Fibroblast of lung (primary cell): Measurements from ENCODE around the gene DDX42. TPM values are rescaled to one million over a fixed set of nuclear protein-coding genes. Genes with fewer than 3 reads are reported as not detected.

Source experiments
- DNase-seq, 2 donors: peaks; one replicate each; pipeline versions ENCODE4 v3.0.0 to v3.0.0-alpha.2; 2010; ENCODE audit warnings: low read depth in 2 of 2
- H2AFZ ChIP-seq: 2 replicates; pipeline ENCODE4 v1.5.1; 2012; ENCODE audit warnings: low read length, control low read depth, inconsistent platforms
- H3K27ac ChIP-seq: 2 replicates; pipeline ENCODE4 v1.5.1; 2011; ENCODE audit warnings: low read length, control low read depth; ENCODE audit not compliant: insufficient read depth
- H3K27me3 ChIP-seq: 2 replicates; pipeline ENCODE4 v1.5.1; 2011; ENCODE audit warnings: mild to moderate bottlenecking, low read length; ENCODE audit not compliant: control insufficient read depth, insufficient read depth
- H3K36me3 ChIP-seq: 2 replicates; pipeline ENCODE4 v1.5.1; 2011; ENCODE audit warnings: low read length; ENCODE audit not compliant: control insufficient read depth, insufficient read depth
- H3K4me1 ChIP-seq: 2 replicates; pipeline ENCODE4 v1.5.1; 2011; ENCODE audit warnings: low read length; ENCODE audit not compliant: control insufficient read depth, insufficient read depth; ENCODE audit errors: extremely low read depth
- H3K4me2 ChIP-seq: 2 replicates; pipeline ENCODE4 v1.5.1; 2011; ENCODE audit warnings: low read length, control low read depth; ENCODE audit not compliant: insufficient read depth; ENCODE audit errors: extremely low read depth
- H3K4me3 ChIP-seq, 4 experiments: fragments of 200-600 bp in 1 of 4; sonication (generic) in 1 of 4; replicated peaks in 1 of 4; 2 replicates each; pipeline ENCODE4 v1.5.1; 2011 to 2016; ENCODE audit warnings: low read length in 4 of 4, low read depth in 3 of 4, mild to moderate bottlenecking in 3 of 4, control low read depth in 2 of 4, inconsistent platforms in 1 of 4, mixed read lengths in 1 of 4; ENCODE audit not compliant: insufficient read depth in 1 of 4; ENCODE audit errors: control extremely low read depth in 1 of 4
- H3K79me2 ChIP-seq: 2 replicates; pipeline ENCODE4 v1.5.1; 2012; ENCODE audit warnings: mild to moderate bottlenecking, low read length, inconsistent platforms; ENCODE audit not compliant: control insufficient read depth, insufficient read depth
- H3K9ac ChIP-seq: 2 replicates; pipeline ENCODE4 v1.5.1; 2011; ENCODE audit warnings: mild to moderate bottlenecking, low read length, control low read depth; ENCODE audit not compliant: insufficient read depth
- H3K9me3 ChIP-seq: 2 replicates; pipeline ENCODE4 v1.5.1; 2012; ENCODE audit warnings: low read depth, low read length; ENCODE audit not compliant: control insufficient read depth, insufficient read depth
- H4K20me1 ChIP-seq: 2 replicates; pipeline ENCODE4 v1.5.1; 2011; ENCODE audit warnings: low read length; ENCODE audit not compliant: control insufficient read depth, insufficient read depth; ENCODE audit errors: extremely low read depth
- CTCF ChIP-seq, 2 donors: IDR thresholded peaks in 1 of 2; conservative IDR thresholded peaks in 1 of 2; 1 replicate in 1 of 2; 2 replicates in 1 of 2; pipeline ENCODE4 v1.5.1; 2011 to 2012; ENCODE audit warnings: low read length in 2 of 2, control low read depth in 1 of 2, inconsistent platforms in 1 of 2, low read depth in 1 of 2, mild to moderate bottlenecking in 1 of 2
- EZH2 ChIP-seq: IDR thresholded peaks from 2 replicates; pipeline ENCODE4 v1.5.1; 2012; ENCODE audit warnings: low read length, control low read depth, mild to moderate bottlenecking; ENCODE audit errors: missing control alignments
- polyA plus RNA-seq, 2 donors: library from polyadenylated mRNA; depleted of rRNA in 1 of 2; stranded (reverse) in 1 of 2; unstranded in 1 of 2; fragments of >200 nt; gene quantifications; 2 replicates each; pipeline ENCODE4 v1.2.1, GENCODE V29; 2011 to 2012; ENCODE audit warnings: missing spikeins in 1 of 2
- total RNA-seq: library from RNA; depleted of rRNA; stranded (reverse); fragments of >200 nt; gene quantifications from 2 replicates; pipeline ENCODE4 v1.2.1, GENCODE V29; 2014

The DDX42 gene
- total and polyA plus RNA-seq, 2 donors (not counting 1 experiment from before 2014, with no cell fraction given): 61.8 to 81.5 TPM

DNA sequence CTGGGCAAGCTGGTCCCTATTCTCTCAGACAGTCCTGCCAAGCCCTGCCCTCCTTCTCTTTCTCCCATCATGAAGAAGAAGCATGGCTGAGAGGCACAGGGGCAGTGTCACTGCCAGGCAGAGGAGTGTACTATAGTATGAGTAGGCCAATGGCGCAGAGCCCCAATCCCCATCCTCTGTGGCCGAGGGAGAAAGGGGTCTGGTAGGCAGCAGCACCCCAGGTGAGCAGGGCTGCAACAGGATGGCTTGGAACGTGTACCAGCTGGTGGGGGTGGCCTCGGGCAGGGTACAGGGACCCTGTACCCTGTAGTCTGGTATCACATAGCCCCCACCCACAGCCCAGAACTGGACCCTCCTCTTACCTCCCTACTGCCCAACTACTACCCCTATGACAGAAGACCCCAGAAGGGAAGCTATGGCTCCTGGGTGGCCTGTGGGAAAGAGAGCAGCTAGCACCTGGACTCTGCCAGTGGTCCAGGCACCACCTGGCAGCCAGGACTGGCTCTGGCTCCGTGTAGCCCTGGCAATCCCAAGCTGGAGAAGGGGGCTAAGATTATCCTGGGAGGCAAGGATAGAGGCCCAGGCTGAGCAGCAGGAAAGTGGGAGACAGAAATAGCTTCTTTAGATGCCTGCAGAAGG is 64.1 kb downstream of the DDX42 start:
- Histone ChIP-seq H3K36me3 (peaks cover 18% of the 10 kb centered on the region), H3K27ac (peak overlapping the region; percentile 6), H3K27me3 (no peaks in the 10 kb centered on the region), H3K4me3 (peak overlapping the region in 1 of 4 experiments; percentile 13), H2AFZ (no peak overlapping the region), H3K9ac (no peak overlapping the region), H4K20me1 (no peaks in the 10 kb centered on the region), H3K79me2 (peaks cover 49% of the 10 kb centered on the region), H3K9me3 (no peaks in the 10 kb centered on the region), H3K4me1 (peaks cover 17% of the 10 kb centered on the region), H3K4me2 (peak overlapping the region; percentile 58)
- DNase-seq: no peak
- TF ChIP-seq CTCF (conservative IDR thresholded peaks at IDR 0.05 in 1 of 2, IDR thresholded peaks at IDR 0.05 in 1 of 2; ENCODE audit: low read depth in 1 of 2, low read length in 2 of 2) (no peak), EZH2 (no peak)

DNA sequence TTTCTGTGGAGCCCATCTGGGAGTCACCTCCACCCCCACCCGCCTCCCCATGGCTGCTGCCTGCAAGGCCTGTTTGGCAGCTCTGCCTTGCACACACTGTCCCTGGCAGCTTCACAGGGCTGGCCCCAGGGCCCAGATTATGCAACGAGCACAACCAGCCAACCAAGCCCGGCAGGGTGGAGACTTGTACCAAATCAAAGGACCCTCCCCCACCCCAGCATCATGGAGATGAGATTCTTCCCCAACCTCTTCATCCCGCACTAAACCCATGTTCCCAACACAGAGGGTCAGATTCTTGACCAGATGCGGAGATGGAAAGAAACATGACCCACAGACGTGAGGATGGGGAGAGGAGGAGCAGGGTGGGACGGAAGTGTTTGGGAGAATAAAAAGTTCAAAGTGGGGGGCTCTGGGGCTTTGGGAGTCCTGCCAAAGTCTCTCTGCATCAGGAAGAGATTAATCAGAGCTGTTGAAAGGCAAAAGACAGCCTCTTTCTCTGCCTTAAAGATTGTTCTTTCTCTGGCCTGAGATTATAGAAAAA is 64.7 kb downstream of the DDX42 start:
- TF ChIP-seq CTCF (conservative IDR thresholded peaks at IDR 0.05 in 1 of 2, IDR thresholded peaks at IDR 0.05 in 1 of 2; ENCODE audit: low read depth in 1 of 2, low read length in 2 of 2): no peak
- TF ChIP-seq EZH2: no peak
- peaks cover 49% of the 10 kb centered on the region for H3K79me2 ChIP-seq
- H3K9me3 ChIP-seq: no peaks in the 10 kb centered on the region
- DNase-seq: peak in 1 of 2 donors; percentile 96
- H3K4me1 ChIP-seq: peaks cover 17% of the 10 kb centered on the region
- H3K4me3 ChIP-seq: peak overlapping the region in 3 of 4 experiments; percentile 15 to 40 (median 32)
- no peak overlapping the region for H2AFZ ChIP-seq
- peak overlapping the region; percentile 58 for H3K4me2 ChIP-seq
- H3K27me3 ChIP-seq: no peaks in the 10 kb centered on the region
- no peaks in the 10 kb centered on the region for H4K20me1 ChIP-seq
- H3K27ac ChIP-seq: peak overlapping the region; percentile 6
- peaks cover 13% of the 10 kb centered on the region for H3K36me3 ChIP-seq
- no peak overlapping the region for H3K9ac ChIP-seq

DNA sequence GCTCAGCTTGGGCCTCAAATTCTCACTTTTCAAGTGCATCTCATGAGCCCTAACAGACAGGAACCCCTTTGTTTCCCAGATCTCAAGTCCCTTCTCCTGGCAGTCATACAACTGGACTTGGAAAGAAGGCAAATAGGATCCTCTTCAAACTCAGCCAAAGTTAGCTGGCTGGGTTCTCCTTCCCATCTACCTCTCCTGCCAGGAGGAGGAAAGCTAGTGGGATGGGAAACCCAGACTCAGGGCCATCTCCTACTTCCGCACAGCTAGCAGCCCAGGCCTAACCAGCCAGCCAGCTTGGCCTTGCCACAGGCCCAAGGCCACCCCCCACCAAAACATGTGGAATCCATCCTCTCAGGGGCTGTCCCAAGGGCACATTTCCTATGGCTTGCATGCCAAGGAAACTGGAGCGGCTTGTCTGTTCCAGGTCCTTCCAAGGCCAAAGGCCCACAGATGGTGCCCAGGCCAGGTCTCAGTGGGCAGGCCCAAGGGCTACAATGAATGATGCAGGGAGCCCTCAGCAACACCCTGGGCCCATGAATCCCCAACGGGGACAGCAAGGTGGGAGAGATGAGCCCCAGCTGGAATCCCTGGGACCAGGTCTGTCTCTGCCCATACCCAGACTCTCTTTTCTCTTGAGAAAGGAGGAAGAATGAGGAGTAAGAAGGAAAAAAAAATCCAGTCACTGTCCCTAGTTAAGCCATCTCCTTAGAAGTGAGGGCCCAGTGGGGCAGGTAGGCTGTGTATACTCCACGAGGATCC is 66.8 kb downstream of the DDX42 start:
- Histone ChIP-seq H4K20me1 (no peaks in the 10 kb centered on the region), H3K27ac (peak overlapping the region; percentile 75), H3K36me3 (peaks cover 1% of the 10 kb centered on the region), H3K4me3 (peak overlapping the region; percentile 53 to 83 (median 76)), H3K4me1 (peaks cover 20% of the 10 kb centered on the region), H3K4me2 (peak overlapping the region; percentile 96), H3K27me3 (no peaks in the 10 kb centered on the region), H2AFZ (no peak overlapping the region), H3K9me3 (no peaks in the 10 kb centered on the region), H3K79me2 (peaks cover 47% of the 10 kb centered on the region), H3K9ac (peak overlapping the region; percentile 26)
- no peak for TF ChIP-seq EZH2
- TF ChIP-seq CTCF (conservative IDR thresholded peaks at IDR 0.05 in 1 of 2, IDR thresholded peaks at IDR 0.05 in 1 of 2; ENCODE audit: low read depth in 1 of 2, low read length in 2 of 2): no peak
- peak in 1 of 2 donors; percentile 33 for DNase-seq
